Jurkat, Clone E6-1 (cell line): ENCODE data around the gene ACO2.
A peak's percentile ranks its signal among the peaks of the same experiment; 100 is the strongest.

Experiments
- DNase-seq: peaks from one replicate; pipeline ENCODE4 v3.0.0-alpha.2; 2011; ENCODE audit warnings: low read depth, low spot score
- H3K4me3 ChIP-seq: 2 replicates; pipeline ENCODE4 v1.5.1; 2011; ENCODE audit warnings: mild to moderate bottlenecking, low read length, control low read depth, moderate library complexity

Gene ACO2

GRCh38 chr22:41482319-41482935 is 13.5 kb downstream of the ACO2 start:
- no peak overlapping the region for H3K4me3 ChIP-seq
- no peak for DNase-seq

GRCh38 chr22:41485033-41485432 is 16.1 kb downstream of the ACO2 start:
- H3K4me3 ChIP-seq, result no peak overlapping the region
- no peak for DNase-seq

DNA sequence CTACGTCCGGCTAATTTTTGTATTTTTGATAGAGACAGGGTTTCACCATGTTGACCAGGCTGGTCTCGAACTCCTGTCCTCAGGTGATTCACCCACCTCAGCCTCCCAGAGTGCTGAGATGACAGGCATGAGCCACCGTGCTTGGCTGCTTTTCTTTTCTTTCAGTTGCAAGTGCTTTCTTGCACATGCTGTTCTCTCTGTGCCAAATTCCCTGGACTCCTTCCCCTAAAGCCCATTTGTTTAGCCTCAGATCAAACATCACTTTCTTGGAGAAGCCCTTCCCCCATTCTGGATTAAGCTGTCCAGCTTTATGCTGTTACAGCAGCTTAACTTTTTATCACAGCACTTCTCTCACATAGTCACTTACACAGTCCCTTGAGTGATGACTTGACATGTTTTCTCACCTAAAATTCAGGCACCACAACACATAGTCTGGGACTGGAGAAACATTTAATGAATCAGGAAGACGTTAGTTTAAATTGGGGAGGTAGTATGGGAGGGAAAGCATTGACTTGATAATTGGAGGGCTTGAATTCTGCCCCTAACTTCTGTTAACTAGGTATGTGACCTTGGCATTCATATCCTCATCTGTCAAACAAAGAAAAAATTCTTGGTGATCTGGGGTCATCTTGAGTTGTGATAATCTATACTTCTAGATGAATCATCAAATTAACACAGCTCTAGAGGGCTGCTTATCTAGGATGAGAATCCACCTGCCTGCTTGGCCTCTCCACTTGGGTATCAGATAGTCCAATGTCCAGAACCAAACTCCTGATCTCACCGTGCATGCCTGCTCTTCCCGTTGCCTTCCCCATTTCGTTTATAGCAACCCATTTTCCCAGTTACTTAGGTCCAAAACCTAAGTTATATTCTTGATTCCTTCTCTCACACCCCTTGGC is 18.4 kb downstream of the ACO2 start:
- no peak for DNase-seq
- no peak overlapping the region for H3K4me3 ChIP-seq

DNA sequence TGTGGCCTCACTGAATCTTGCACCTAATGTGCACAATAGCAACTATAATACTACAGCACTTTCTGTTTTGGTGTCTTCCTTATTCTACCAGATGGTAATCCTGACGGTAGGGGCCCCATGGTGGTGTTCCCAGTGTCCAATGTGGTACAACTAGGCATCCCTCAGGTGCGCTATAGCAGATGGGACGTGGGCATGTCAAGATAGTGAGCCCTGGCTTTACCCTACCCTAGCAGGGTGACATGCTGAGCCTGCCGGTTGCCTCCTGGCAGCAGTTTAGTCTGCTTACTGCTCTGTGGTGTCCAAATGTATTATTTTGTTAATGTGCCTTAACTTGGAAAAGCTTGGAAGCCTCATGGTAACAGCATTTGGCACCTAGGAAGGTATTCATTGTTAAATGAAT is 19.2 kb downstream of the ACO2 start:
- DNase-seq, result no peak
- no peak overlapping the region for H3K4me3 ChIP-seq

- DNase-seq, result no peak
- no peak overlapping the region for H3K4me3 ChIP-seq
Measured at GRCh38 chr22:41488596-41489385, 19.9 kb downstream of the ACO2 start.

DNA sequence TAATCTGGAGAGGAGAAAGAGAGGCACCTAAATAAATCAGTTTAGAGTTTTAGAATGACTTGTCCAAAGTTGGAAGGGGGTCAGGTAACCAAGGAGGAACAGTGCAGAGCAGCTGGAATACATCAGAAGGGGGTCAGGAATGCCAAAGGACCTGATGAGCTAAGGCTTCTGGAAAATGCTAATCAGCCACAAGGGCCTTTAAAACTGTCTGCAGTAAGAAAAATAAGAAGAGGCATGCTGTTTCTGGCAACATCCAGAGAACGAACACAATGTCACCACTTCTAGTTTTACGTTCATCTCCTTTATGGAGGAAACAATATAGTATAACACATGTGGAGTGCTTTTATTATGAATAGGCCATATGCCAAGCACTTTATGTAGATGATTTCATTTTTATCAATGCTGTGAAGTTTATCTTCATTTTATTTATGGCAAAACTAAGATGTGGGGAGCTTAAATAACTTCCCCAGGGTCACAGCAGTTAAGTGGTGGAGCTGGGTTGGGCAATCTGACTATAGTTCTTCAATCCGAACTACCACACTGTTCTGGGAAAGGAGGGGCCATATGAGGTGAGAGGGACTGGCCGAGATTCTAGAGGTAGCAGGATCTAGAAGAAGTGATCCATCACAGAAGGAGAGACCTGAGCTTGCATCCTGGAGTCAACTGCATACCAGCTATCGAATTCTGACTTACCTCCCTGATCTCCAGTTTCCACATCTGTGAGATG is 22.6 kb downstream of the ACO2 start:
- no peak overlapping the region for H3K4me3 ChIP-seq
- no peak for DNase-seq

DNA sequence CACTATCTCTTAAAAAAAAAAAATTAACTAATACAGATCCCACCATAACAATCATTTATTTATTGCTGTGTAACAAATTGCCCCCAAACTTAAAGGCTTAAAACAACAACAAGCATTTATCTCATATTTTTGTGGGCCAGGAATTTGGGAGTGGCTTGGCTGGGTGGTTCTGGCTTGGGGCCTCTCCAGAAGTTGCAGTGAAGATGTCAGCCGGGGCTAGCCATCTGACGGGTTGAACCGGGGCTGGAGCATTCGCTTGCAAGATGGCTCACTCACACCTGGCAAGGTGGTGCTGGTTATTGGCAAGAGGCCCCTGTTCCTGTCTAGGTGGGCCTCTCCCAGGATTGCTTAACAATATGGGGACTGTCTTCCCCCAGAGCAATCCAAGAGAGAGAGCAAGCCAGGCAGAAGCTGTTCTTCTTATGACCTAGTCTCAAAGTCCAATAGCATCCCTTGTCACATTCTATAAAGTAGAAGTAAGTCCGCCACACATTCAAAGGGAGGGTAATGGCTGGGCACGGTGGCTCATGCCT is 29.5 kb downstream of the ACO2 start:
- no peak overlapping the region for H3K4me3 ChIP-seq
- DNase-seq, result no peak

DNA sequence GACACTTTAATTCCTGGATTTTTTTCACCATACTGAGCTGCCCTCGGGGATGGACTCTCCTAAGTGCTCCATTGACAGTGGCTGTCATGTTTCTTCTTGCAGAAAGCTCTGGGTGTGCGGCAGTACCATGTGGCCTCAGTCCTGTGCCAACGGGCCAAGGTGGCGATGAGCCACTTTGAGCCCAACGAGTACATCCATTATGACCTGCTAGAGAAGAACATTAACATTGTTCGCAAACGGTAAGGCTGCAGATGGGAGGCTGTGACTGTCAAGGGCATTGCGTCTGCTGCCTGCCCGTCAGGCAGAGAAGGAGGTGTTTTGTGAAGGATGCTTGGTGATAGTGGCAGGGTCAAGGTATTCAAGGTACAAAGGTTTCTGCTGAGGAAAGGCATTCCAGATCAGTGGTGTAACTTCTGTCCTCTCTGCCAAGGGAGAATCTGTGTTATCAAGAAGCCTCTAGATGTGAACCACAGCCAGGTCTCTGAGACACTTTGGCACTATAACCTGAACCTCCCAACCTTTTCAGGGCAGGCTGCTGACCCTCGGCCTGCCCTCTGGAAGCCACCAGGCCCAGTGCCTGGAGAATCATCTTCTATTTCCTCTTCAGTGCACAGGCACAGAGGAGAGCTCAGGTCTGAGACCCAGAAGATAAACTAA is 30.8 kb downstream of the ACO2 start:
- no peak for DNase-seq

DNA sequence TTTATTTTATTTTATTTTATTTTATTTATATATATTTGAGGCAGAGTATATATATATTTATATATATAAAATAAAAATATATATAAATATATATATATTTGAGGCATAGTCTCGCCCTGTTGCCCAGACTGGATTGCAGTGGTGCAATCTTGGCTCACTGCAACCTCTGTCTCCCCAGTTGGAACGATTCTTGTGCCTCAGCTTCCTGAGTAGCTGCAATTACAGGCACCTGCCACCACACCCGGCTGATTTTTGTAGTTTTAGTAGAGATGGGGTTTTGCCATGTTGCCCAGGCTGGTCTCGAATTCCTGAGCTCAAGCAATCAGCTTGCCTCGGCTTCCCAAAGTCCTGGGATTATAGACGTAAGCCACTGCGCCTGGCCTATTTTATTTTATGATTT is 31.4 kb downstream of the ACO2 start:
- no peak for DNase-seq
- H3K4me3 ChIP-seq, result no peak overlapping the region

More for the DNA sequence above, 30.8 kb downstream of the ACO2 start:
- H3K4me3 ChIP-seq, result no peak overlapping the region

DNA sequence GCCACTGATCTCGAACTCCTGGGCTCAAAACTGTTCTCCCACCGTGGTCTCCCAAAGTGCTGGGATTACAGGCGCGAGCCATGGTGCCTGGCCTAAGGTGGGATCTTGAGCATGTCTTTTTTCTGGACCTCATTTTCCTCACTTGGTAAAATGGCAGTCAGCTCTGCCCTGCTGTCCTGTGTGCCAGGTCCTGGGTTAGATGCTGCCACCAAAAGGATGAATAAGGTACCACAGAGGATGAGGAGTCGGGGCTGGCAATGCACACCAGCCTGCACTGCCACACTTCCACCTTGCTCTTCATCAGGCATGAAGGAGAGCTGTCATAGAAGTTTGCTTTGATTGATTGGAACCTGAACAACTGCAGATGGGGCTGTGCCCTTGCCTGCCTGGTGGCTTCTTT is 32.3 kb downstream of the ACO2 start:
- peak; percentile 21 for DNase-seq
- H3K4me3 ChIP-seq, result no peak overlapping the region

GRCh38 chr22:41504397-41504796 is 35.5 kb downstream of the ACO2 start:
- H3K4me3 ChIP-seq, result no peak overlapping the region
- no peak for DNase-seq

- DNase-seq, result no peak
- H3K4me3 ChIP-seq, result no peak overlapping the region
Measured at GRCh38 chr22:41504816-41505215, 35.9 kb downstream of the ACO2 start.

DNA sequence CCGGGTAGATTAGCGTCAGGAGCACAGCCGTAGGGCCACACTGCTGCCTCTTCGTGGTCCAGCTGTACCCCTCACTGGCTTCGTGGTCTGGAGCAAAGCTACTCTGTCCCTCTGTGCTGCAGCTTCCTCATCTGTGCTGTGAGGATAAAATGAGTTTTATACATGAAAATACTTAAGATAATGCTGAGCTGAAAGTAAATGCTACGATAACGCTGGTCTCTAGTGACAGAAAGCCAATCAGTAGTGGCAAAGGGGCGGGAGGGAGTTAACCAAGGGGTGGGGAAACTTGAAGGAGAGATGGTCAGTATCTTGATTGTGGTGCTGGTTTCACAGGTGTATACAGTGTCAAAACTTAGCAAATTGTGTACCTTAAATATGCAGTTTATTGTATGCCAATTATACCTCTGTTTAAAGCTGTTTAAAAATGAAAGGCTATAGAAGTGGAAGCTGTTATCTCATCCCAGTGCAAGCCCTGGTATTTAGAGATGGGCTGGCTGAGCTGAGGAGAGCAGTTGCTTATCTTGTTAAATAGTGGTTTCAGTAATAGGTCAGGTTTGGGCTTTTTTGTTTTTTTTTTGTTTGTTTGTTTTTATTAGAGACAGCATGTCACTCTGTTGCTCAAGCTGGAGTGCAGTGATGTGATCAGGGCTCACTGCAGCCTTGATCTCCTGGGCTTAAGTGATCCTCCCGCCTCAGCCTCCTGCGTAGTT is 36.7 kb downstream of the ACO2 start:
- H3K4me3 ChIP-seq, result no peak overlapping the region
- no peak for DNase-seq

DNA sequence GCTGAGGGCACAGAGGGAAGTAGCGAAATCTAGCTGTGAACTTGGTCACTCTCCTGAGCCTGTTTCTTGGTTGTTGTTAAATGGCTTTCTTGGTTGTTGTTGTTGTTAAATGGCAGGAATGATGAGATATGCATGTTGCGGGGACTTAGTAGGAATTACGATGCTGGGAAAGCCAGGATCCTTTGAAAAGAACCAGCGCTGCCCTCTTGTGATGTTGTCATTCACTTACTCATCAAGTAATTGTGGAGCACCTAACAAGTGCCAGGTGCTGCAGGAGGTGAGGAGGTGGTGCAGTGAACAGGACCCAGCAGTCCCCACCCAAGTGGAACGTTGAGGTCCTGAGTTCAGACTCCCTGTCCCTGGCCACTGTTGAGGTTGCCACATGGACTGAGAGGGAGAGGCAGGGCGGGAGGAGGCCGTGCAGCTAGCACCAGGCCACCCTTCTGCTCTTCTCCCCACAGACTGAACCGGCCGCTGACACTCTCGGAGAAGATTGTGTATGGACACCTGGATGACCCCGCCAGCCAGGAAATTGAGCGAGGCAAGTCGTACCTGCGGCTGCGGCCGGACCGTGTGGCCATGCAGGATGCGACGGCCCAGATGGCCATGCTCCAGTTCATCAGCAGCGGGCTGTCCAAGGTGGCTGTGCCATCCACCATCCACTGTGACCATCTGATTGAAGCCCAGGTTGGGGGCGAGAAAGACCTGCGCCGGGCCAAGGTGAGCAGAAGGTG is 38.6 kb downstream of the ACO2 start:
- no peak for DNase-seq

GRCh38 chr22:41508770-41509170 is 39.9 kb downstream of the ACO2 start:
- no peak for DNase-seq
- H3K4me3 ChIP-seq, result no peak overlapping the region

More for the DNA sequence above, 38.6 kb downstream of the ACO2 start:
- H3K4me3 ChIP-seq, result no peak overlapping the region

- H3K4me3 ChIP-seq, result no peak overlapping the region
Measured at GRCh38 chr22:41511521-41511968, 42.6 kb downstream of the ACO2 start.

More at GRCh38 chr22:41511521-41511968, 42.6 kb downstream of the ACO2 start:
- no peak for DNase-seq
